Measurements from ENCODE around the gene TXNDC5. TPM values are rescaled to one million over a fixed set of nuclear protein-coding genes. Genes with fewer than 3 reads are reported as not detected.

The TXNDC5 gene
- total RNA-seq, 2 donors from 2014 or later: 18.0 to 42.5 TPM

DNA sequence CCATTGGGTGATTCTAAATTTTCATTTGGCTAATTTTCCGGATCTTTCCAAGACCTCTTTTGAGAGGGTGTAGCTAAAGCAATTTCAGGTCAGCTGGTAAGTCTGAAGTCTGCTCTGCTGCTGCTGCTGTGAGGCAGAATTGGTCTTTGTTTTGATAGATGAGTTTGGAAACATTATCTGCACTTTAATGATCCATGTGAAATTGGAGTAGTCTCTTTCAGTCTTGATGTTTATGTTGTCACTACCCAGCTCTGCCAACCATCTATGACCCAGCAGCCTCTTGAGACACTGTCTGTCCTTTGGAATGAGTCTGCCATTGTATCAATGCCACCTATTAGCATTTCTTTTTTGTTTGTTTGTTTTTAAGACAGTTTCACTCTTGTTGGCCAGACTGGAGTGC is 44.1 kb downstream of the TXNDC5 start:
- H3K4me3 Mint-ChIP-seq: no peak overlapping the region
- Histone ChIP-seq H3K9me3 (ENCODE audit: control insufficient read depth, low read length) (no peaks in the 10 kb centered on the region), H3K4me1 (ENCODE audit: control insufficient read depth, insufficient read depth, low read length) (no peaks in the 10 kb centered on the region), H3K27me3 (ENCODE audit: control insufficient read depth, insufficient read depth, low read length, poor library complexity, severe bottlenecking) (peaks cover 78% of the 10 kb centered on the region), H3K36me3 (ENCODE audit: control insufficient read depth, insufficient read depth, low read length) (no peaks in the 10 kb centered on the region), H3K27ac (ENCODE audit: low read depth, low read length) (no peak overlapping the region), H3K9ac (ENCODE audit: extremely low read depth, low read length, poor library complexity, severe bottlenecking) (no peak overlapping the region), H3K4me3 (ENCODE audit: low read length) (no peak overlapping the region)
- H3K27ac Mint-ChIP-seq: no peak overlapping the region
- TF ChIP-seq, protein P1, sequence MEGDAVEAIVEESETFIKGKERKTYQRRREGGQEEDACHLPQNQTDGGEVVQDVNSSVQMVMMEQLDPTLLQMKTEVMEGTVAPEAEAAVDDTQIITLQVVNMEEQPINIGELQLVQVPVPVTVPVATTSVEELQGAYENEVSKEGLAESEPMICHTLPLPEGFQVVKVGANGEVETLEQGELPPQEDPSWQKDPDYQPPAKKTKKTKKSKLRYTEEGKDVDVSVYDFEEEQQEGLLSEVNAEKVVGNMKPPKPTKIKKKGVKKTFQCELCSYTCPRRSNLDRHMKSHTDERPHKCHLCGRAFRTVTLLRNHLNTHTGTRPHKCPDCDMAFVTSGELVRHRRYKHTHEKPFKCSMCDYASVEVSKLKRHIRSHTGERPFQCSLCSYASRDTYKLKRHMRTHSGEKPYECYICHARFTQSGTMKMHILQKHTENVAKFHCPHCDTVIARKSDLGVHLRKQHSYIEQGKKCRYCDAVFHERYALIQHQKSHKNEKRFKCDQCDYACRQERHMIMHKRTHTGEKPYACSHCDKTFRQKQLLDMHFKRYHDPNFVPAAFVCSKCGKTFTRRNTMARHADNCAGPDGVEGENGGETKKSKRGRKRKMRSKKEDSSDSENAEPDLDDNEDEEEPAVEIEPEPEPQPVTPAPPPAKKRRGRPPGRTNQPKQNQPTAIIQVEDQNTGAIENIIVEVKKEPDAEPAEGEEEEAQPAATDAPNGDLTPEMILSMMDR (conservative IDR thresholded peaks at IDR 0.05): no peak
- no peaks in the 10 kb centered on the region for H3K9me3 Mint-ChIP-seq
- DNase-seq: no peak
- peaks cover 6% of the 10 kb centered on the region for H3K4me1 Mint-ChIP-seq
- H3K36me3 Mint-ChIP-seq (ENCODE audit: low read depth): no peaks in the 10 kb centered on the region
- WGBS, 2 experiments (ENCODE audit: insufficient coverage in 1 of 2, insufficient read length in 1 of 2): 86 to 93% methylated on average over 1 of the region's 1 CpG
- peaks cover 85% of the 10 kb centered on the region for H3K27me3 Mint-ChIP-seq (ENCODE audit: insufficient read depth)

DNA sequence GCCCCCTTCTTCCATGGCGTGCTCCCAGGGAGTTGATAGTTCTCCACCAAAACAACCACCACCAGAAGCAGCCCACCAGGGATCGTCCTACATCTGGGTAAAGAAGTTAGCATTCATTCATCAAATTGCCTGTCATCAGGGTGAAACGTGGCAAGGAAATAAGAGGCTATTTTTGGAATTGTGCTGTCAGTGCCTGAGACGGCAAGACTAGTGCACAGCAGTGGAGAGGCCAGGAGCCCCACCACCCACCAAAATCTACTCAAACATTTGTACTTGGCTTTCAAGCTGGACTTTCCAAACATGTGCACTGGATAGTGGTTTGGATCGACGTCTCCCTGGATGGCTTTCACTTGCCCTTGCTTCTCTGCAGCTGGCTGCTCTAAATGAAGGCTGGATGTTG is 44.8 kb downstream of the TXNDC5 start:
- Mint-ChIP-seq H3K36me3 (ENCODE audit: low read depth) (no peaks in the 10 kb centered on the region), H3K27ac (no peak overlapping the region), H3K4me3 (no peak overlapping the region), H3K9me3 (no peaks in the 10 kb centered on the region), H3K27me3 (ENCODE audit: insufficient read depth) (peaks cover 85% of the 10 kb centered on the region), H3K4me1 (peaks cover 6% of the 10 kb centered on the region)
- Histone ChIP-seq H3K9ac (ENCODE audit: extremely low read depth, low read length, poor library complexity, severe bottlenecking) (no peak overlapping the region), H3K4me3 (ENCODE audit: low read length) (no peak overlapping the region), H3K36me3 (ENCODE audit: control insufficient read depth, insufficient read depth, low read length) (no peaks in the 10 kb centered on the region), H3K27ac (ENCODE audit: low read depth, low read length) (no peak overlapping the region), H3K9me3 (ENCODE audit: control insufficient read depth, low read length) (no peaks in the 10 kb centered on the region), H3K4me1 (ENCODE audit: control insufficient read depth, insufficient read depth, low read length) (no peaks in the 10 kb centered on the region), H3K27me3 (ENCODE audit: control insufficient read depth, insufficient read depth, low read length, poor library complexity, severe bottlenecking) (peaks cover 78% of the 10 kb centered on the region)
- TF ChIP-seq, protein P1 (conservative IDR thresholded peaks at IDR 0.05): no peak
- 88 to 96% methylated on average over 4 to 6 of the region's 6 CpGs for WGBS, 2 experiments (ENCODE audit: insufficient coverage in 1 of 2, insufficient read length in 1 of 2)
- no peak for DNase-seq

DNA sequence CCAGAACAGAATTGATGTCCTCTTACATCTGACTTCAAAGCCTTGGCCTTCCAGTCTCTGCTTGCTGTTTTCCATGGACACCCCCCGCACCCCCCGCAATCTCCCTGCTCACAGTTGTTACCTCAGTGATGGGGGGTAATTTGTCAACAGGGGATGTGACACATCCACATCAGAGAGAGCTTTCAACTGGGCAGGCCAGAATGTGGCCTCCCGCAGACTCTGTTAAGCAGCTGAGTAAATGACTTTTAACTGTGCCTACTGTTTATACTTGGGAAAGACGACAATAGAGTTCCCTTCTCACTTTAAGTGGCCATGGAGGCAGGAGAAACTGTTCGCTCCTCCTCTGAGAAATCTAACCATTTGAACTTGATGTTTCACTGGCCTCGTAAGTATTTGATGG is 51.0 kb downstream of the TXNDC5 start:
- no peak for DNase-seq
- Mint-ChIP-seq H3K4me1 (peaks cover 8% of the 10 kb centered on the region), H3K4me3 (no peak overlapping the region), H3K27me3 (ENCODE audit: insufficient read depth) (peaks cover 63% of the 10 kb centered on the region), H3K9me3 (peaks cover 3% of the 10 kb centered on the region), H3K27ac (no peak overlapping the region), H3K36me3 (ENCODE audit: low read depth) (no peaks in the 10 kb centered on the region)
- TF ChIP-seq, protein P1 (conservative IDR thresholded peaks at IDR 0.05): no peak
- H3K4me1 ChIP-seq (ENCODE audit: control insufficient read depth, insufficient read depth, low read length): no peaks in the 10 kb centered on the region
- H3K9ac ChIP-seq (ENCODE audit: extremely low read depth, low read length, poor library complexity, severe bottlenecking): no peak overlapping the region
- 51 to 63% methylated on average over 3 to 6 of the region's 6 CpGs for whole genome bisulfite sequencing, 2 experiments (ENCODE audit: insufficient coverage in 1 of 2, insufficient read length in 1 of 2)
- H3K27me3 ChIP-seq (ENCODE audit: control insufficient read depth, insufficient read depth, low read length, poor library complexity, severe bottlenecking): peaks cover 29% of the 10 kb centered on the region
- H3K36me3 ChIP-seq (ENCODE audit: control insufficient read depth, insufficient read depth, low read length): no peaks in the 10 kb centered on the region
- H3K27ac ChIP-seq (ENCODE audit: low read depth, low read length): no peak overlapping the region
- H3K9me3 ChIP-seq (ENCODE audit: control insufficient read depth, low read length): no peaks in the 10 kb centered on the region
- H3K4me3 ChIP-seq (ENCODE audit: low read length): no peak overlapping the region
